ENCODE results near the gene ZMYND10.

The ZMYND10 gene

DNA sequence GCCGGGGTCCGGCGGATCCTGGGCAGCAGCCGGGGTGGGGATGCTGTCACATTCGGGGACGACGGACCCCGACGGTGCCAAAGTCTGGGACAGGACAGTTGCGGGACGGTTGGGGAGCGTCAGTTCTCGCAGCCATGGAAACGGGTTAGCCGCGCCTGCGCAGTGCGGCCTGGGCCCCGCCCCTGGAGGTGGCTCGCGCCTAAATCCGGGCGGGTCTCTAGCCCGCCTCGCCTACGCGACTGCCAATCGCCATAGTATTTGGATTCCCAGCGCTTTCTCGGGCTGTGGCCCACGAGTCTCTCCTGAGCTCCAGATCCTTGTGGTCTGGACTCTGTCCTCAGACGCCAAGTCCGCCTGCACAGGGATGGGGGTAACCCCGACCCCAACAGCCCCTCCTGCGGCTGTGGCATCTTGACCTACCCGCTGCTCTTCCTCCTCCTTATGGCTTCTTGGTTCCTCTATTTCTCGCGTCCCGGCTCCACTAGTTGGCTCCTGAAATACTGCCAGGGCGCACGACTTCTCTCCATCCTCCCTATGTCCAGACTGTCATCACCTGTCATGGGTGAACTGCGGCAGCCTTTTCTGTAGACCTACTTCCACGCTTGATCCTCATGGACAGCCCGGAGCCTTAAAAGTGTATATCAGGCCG, at the start of gene ZMYND10:
TSS of gene ZMYND10 (minus strand) at position 147 of the 649 bp plus-strand sequence. CDS start 153 bp downstream, outside the sequence.
- peaks cover 8% of the 10 kb centered on the region for H3K36me3 ChIP-seq (ENCODE audit: control insufficient read depth, insufficient read depth, low read length)
- H3K9ac ChIP-seq (ENCODE audit: low read length), result peak within 1 kb of the TSS; percentile 47
- H3K27me3 ChIP-seq (ENCODE audit: control insufficient read depth, insufficient read depth, low read length), result no peaks in the 10 kb centered on the region
- H3K4me3 ChIP-seq (ENCODE audit: low read length), result no peak within 1 kb of the TSS
- no peaks in the 10 kb centered on the region for H3K9me3 ChIP-seq (ENCODE audit: control insufficient read depth, low read length)
- H3K4me1 ChIP-seq (ENCODE audit: control insufficient read depth, insufficient read depth, low read length), result peaks cover 41% of the 10 kb centered on the region

DNA sequence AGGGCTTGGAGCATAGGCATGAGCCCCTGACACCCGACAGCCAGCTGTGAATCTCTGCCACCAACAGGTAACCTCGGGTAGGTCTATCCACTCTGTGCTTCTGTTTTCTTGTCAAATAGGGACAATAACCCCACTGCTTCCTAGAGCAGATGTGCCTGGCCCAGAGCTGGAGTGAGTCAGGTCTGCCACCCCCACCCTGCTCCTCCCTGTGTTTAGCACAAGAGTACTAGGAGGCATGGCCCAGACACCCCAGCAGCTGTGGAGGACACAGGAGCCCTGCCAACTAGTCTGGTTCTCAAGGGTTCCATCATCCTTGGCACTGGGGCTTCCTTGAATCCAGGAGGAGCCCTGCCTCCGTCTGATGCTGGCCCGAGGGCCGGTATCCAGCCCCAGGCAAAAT, 47.5 kb upstream of the ZMYND10 start:
- H3K4me3 ChIP-seq (ENCODE audit: low read length), result no peak overlapping the region
- peaks cover 39% of the 10 kb centered on the region for H3K4me1 ChIP-seq (ENCODE audit: control insufficient read depth, insufficient read depth, low read length)
- H3K36me3 ChIP-seq (ENCODE audit: control insufficient read depth, insufficient read depth, low read length), result no peaks in the 10 kb centered on the region
- H3K27me3 ChIP-seq (ENCODE audit: control insufficient read depth, insufficient read depth, low read length), result no peaks in the 10 kb centered on the region
- H3K9ac ChIP-seq (ENCODE audit: low read length), result no peak overlapping the region
- no peaks in the 10 kb centered on the region for H3K9me3 ChIP-seq (ENCODE audit: control insufficient read depth, low read length)

DNA sequence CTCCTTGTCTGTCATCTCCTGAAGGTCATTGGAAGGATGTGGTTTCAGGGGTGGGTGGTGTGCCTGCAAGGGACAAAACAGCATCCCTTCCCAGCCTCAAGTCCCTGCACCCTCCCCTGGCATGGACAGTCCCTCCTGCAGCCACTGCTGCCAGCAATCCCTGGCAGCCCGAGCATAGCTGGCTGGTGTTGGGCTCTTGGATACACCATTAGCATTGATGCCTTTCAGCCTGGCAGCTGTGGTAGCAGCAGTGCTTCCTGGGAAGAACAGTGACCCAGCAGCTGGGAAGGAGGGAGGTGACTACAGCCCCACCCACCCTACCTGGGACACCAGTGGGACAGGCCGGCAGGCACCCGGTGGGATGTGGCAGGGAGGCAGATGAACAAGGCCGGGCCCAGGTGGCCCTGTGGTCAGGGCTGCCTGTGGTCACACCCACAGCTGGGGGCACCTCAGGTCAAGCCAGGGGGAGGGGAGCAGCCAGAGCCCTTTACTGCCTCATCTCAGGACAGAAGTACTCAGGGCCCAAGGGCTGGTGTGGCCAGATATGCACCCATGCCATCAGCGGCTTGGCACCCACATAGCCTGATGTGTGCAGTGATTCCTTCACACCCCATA, 46.7 kb upstream of the ZMYND10 start:
- no peak overlapping the region for H3K4me3 ChIP-seq (ENCODE audit: low read length)
- H3K4me1 ChIP-seq (ENCODE audit: control insufficient read depth, insufficient read depth, low read length), result peaks cover 39% of the 10 kb centered on the region
- H3K9ac ChIP-seq (ENCODE audit: low read length), result no peak overlapping the region
- H3K9me3 ChIP-seq (ENCODE audit: control insufficient read depth, low read length), result no peaks in the 10 kb centered on the region
- no peaks in the 10 kb centered on the region for H3K36me3 ChIP-seq (ENCODE audit: control insufficient read depth, insufficient read depth, low read length)
- no peaks in the 10 kb centered on the region for H3K27me3 ChIP-seq (ENCODE audit: control insufficient read depth, insufficient read depth, low read length)

DNA sequence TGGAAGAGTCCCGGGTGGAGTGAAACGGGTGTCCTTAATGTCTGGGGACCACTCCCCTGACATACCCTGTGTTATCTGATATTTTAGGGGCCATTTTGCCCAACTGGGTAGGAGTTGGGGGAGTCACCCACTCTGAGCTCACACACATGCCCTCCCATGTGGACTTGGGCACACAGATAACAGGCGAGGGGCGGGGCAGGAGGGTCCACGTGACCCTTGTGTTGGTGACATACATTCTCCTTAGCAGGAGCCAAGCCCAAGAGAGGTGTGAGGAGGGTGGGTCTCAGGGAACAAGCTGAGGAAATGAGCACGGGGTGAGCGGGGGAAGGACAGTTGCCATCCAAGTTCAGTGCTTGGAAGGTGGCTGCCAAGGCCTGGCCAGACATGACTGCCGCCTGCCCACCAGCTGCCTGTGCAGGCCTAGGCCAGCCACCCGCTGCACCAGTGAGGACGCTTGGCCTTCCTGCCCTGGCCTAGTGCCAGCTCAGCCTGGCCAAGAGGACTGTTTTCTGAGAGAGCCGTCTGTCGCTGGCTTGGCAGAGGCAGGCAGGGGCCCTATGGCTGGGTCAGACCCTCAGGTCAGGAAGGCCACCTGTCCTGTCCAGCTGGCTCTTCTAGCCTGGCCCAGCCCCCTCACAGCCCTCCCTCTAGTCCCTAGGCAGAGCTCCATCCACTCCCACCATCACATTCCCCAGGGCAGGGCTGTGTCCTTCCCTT, 45.1 kb upstream of the ZMYND10 start:
- Histone ChIP-seq H3K36me3 (ENCODE audit: control insufficient read depth, insufficient read depth, low read length) (no peaks in the 10 kb centered on the region), H3K27me3 (ENCODE audit: control insufficient read depth, insufficient read depth, low read length) (no peaks in the 10 kb centered on the region), H3K9me3 (ENCODE audit: control insufficient read depth, low read length) (no peaks in the 10 kb centered on the region), H3K4me1 (ENCODE audit: control insufficient read depth, insufficient read depth, low read length) (peaks cover 32% of the 10 kb centered on the region), H3K4me3 (ENCODE audit: low read length) (no peak overlapping the region), H3K9ac (ENCODE audit: low read length) (no peak overlapping the region)

- H3K4me1 ChIP-seq (ENCODE audit: control insufficient read depth, insufficient read depth, low read length), result peaks cover 24% of the 10 kb centered on the region
Observed at GRCh38 chr3:50389414-50389767, 43.9 kb upstream of the ZMYND10 start.

GRCh38 chr3:50388720-50389413, 43.3 kb upstream of the ZMYND10 start:
- no peak overlapping the region for H3K4me3 ChIP-seq (ENCODE audit: low read length)

More at GRCh38 chr3:50389414-50389767, 43.9 kb upstream of the ZMYND10 start:
- Histone ChIP-seq H3K9ac (ENCODE audit: low read length) (no peak overlapping the region), H3K36me3 (ENCODE audit: control insufficient read depth, insufficient read depth, low read length) (no peaks in the 10 kb centered on the region), H3K4me3 (ENCODE audit: low read length) (no peak overlapping the region), H3K27me3 (ENCODE audit: control insufficient read depth, insufficient read depth, low read length) (no peaks in the 10 kb centered on the region), H3K9me3 (ENCODE audit: control insufficient read depth, low read length) (no peaks in the 10 kb centered on the region)

GRCh38 chr3:50388016-50388719, 42.6 kb upstream of the ZMYND10 start:
- peaks cover 24% of the 10 kb centered on the region for H3K4me1 ChIP-seq (ENCODE audit: control insufficient read depth, insufficient read depth, low read length)
- no peak overlapping the region for H3K4me3 ChIP-seq (ENCODE audit: low read length)

More at GRCh38 chr3:50388720-50389413, 43.3 kb upstream of the ZMYND10 start:
- H3K9ac ChIP-seq (ENCODE audit: low read length), result no peak overlapping the region
- peaks cover 24% of the 10 kb centered on the region for H3K4me1 ChIP-seq (ENCODE audit: control insufficient read depth, insufficient read depth, low read length)
- no peaks in the 10 kb centered on the region for H3K36me3 ChIP-seq (ENCODE audit: control insufficient read depth, insufficient read depth, low read length)
- no peaks in the 10 kb centered on the region for H3K27me3 ChIP-seq (ENCODE audit: control insufficient read depth, insufficient read depth, low read length)
- H3K9me3 ChIP-seq (ENCODE audit: control insufficient read depth, low read length), result no peaks in the 10 kb centered on the region

DNA sequence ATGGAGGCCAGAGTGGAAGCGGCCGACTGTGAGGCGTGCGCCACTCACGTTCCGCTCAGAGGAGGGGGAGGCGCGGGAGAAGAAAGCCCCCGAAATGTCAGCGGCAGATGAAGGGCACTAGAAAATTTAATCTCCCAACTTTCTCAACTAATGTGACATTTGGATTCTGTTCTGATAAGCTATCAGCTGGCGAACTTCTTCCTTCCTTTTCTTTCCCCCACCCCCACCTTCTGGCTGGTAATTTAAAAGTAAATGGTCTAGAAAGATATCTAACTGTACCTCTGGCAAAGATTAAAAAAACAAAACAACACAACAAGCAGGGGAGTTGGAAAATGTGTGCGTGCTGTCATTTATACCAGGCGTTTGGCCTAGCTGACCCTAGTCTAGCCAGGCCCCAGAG, 40.2 kb upstream of the ZMYND10 start:
- Histone ChIP-seq H3K4me3 (ENCODE audit: low read length) (no peak overlapping the region), H3K27me3 (ENCODE audit: control insufficient read depth, insufficient read depth, low read length) (no peaks in the 10 kb centered on the region), H3K36me3 (ENCODE audit: control insufficient read depth, insufficient read depth, low read length) (no peaks in the 10 kb centered on the region), H3K9ac (ENCODE audit: low read length) (no peak overlapping the region), H3K4me1 (ENCODE audit: control insufficient read depth, insufficient read depth, low read length) (peaks cover 10% of the 10 kb centered on the region), H3K9me3 (ENCODE audit: control insufficient read depth, low read length) (no peaks in the 10 kb centered on the region)

More at GRCh38 chr3:50388016-50388719, 42.6 kb upstream of the ZMYND10 start:
- Histone ChIP-seq H3K9me3 (ENCODE audit: control insufficient read depth, low read length) (no peaks in the 10 kb centered on the region), H3K27me3 (ENCODE audit: control insufficient read depth, insufficient read depth, low read length) (no peaks in the 10 kb centered on the region), H3K36me3 (ENCODE audit: control insufficient read depth, insufficient read depth, low read length) (no peaks in the 10 kb centered on the region), H3K9ac (ENCODE audit: low read length) (no peak overlapping the region)

DNA sequence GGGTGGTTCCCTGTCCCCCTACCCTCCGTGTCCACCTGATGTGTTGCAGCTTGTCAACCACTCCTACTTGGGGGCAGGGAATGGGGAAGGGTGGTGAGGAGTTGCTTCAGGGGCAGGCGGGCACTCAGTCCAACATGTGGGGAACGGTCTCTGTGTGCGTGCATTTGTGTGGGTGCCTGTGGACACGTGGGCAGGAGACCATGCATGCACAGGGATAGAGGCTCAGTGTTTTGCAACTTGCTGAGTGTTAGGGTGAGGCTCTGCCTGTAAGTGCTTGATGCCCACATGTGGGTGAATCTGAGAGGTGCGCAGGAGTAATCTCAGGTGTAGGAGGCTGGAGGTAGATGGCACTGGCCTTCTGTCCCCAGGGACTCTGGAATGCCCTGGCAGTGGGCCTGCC, 38.2 kb upstream of the ZMYND10 start:
- Histone ChIP-seq H3K4me1 (ENCODE audit: control insufficient read depth, insufficient read depth, low read length) (peaks cover 3% of the 10 kb centered on the region), H3K9me3 (ENCODE audit: control insufficient read depth, low read length) (no peaks in the 10 kb centered on the region), H3K4me3 (ENCODE audit: low read length) (no peak overlapping the region), H3K36me3 (ENCODE audit: control insufficient read depth, insufficient read depth, low read length) (no peaks in the 10 kb centered on the region), H3K27me3 (ENCODE audit: control insufficient read depth, insufficient read depth, low read length) (no peaks in the 10 kb centered on the region), H3K9ac (ENCODE audit: low read length) (no peak overlapping the region)

GRCh38 chr3:50382722-50383121, 37.2 kb upstream of the ZMYND10 start:
- Histone ChIP-seq H3K36me3 (ENCODE audit: control insufficient read depth, insufficient read depth, low read length) (no peaks in the 10 kb centered on the region), H3K4me1 (ENCODE audit: control insufficient read depth, insufficient read depth, low read length) (peaks cover 3% of the 10 kb centered on the region), H3K4me3 (ENCODE audit: low read length) (no peak overlapping the region), H3K9me3 (ENCODE audit: control insufficient read depth, low read length) (no peaks in the 10 kb centered on the region), H3K27me3 (ENCODE audit: control insufficient read depth, insufficient read depth, low read length) (no peaks in the 10 kb centered on the region), H3K9ac (ENCODE audit: low read length) (no peak overlapping the region)

DNA sequence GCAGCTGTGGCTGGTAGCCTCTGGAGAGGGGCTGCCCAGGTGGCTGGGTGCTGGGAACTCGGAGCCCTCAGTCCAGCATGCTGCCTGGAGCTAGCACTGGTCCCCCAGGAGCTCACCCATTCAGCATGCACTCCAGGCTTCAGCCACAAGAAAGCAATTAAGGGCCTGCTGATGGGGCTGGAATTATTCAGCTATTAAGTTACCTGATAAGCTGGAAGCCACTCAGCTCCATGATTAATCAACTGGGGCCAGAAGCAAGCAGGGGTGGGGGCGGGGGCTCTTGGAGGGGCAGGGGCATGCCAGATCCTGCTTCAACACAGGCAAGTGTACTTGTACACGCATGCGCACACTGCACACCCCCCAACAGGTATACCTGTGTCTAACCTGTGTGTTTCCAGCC, 35.9 kb upstream of the ZMYND10 start:
- H3K9me3 ChIP-seq (ENCODE audit: control insufficient read depth, low read length), result no peaks in the 10 kb centered on the region
- no peak overlapping the region for H3K9ac ChIP-seq (ENCODE audit: low read length)
- peaks cover 3% of the 10 kb centered on the region for H3K4me1 ChIP-seq (ENCODE audit: control insufficient read depth, insufficient read depth, low read length)
- H3K27me3 ChIP-seq (ENCODE audit: control insufficient read depth, insufficient read depth, low read length), result no peaks in the 10 kb centered on the region
- no peaks in the 10 kb centered on the region for H3K36me3 ChIP-seq (ENCODE audit: control insufficient read depth, insufficient read depth, low read length)
- no peak overlapping the region for H3K4me3 ChIP-seq (ENCODE audit: low read length)
